HepG2 (cell line): Measurements from ENCODE around the gene EIF6. TPM values are rescaled to one million over a fixed set of nuclear protein-coding genes. Genes with fewer than 3 reads are reported as not detected.

Source experiments
- ATAC-seq: fragments of 200-7000 bp; cut with Tn5 transposase; 3 replicates; pipeline ENCODE4 v1.9.1; 2020; ENCODE audit warnings: mild to moderate bottlenecking, moderate library complexity
- BruUV-seq: library from RNA; stranded (reverse); fragments of 400-500 nt; replicated peaks from 2 replicates; lab custom pipeline; 2021; lab: Mats Ljungman, UMichigan
- CTCF ChIA-PET: fragments of 300-600 bp; formaldehyde crosslinking; extraction: SDS; loops from one replicate; lab custom pipeline; 2021; ENCODE audit warnings: low total read pairs, inconsistent platforms, low intra/inter-chr PET ratio; lab: Yijun Ruan, JAX
- POLR2A ChIA-PET: fragments of 350-600 bp; sonication (Branson Sonifier 250); formaldehyde crosslinking; loops from one replicate; lab custom pipeline; 2020; ENCODE audit warnings: antibody characterized with exemption, inconsistent platforms; lab: Yijun Ruan, JAX
- DNase-seq: peaks from one replicate; pipeline ENCODE4 v3.0.0-alpha.2; 2015; ENCODE audit warnings: low spot score
- FAIRE-seq: peaks from 3 replicates; lab custom pipeline; 2011; peaks lifted over from hg19 to GRCh38; lab: Jason Lieb, UNC
- H2AFZ ChIP-seq: one replicate; pipeline ENCODE4 v1.6.1; 2011; ENCODE audit warnings: low read length, inconsistent platforms
- H3K27ac ChIP-seq: fragments of 300-600 bp; 3 replicates; pipeline ENCODE4 v1.8.0; 2011; ENCODE audit warnings: mixed run types, mild to moderate bottlenecking, mixed read lengths, low read length, inconsistent platforms; ENCODE audit not compliant: insufficient read depth; ENCODE audit errors: extremely low read length
- H3K27me3 ChIP-seq, 2 experiments: fragments of 200-600 bp in 1 of 2; 2 replicates in 1 of 2; 3 replicates in 1 of 2; pipeline versions ENCODE4 v1.6.0 to v1.8.0; 2011; ENCODE audit warnings: low read length in 2 of 2, mild to moderate bottlenecking in 2 of 2, moderate library complexity in 2 of 2, inconsistent platforms in 1 of 2; ENCODE audit not compliant: insufficient read depth in 2 of 2, control insufficient read depth in 1 of 2
- H3K36me3 ChIP-seq, 2 experiments: fragments of 200-600 bp in 1 of 2; replicated peaks in 1 of 2; 2 replicates in 1 of 2; 3 replicates in 1 of 2; pipeline versions ENCODE4 v1.5.1 to v1.8.0; 2011; ENCODE audit warnings: low read length in 2 of 2, inconsistent platforms in 1 of 2; ENCODE audit not compliant: insufficient read depth in 2 of 2, control insufficient read depth in 1 of 2
- H3K4me1 ChIP-seq: 2 replicates; pipeline ENCODE4 v1.5.1; 2012; ENCODE audit warnings: low read length, inconsistent platforms; ENCODE audit not compliant: insufficient read depth
- H3K4me2 ChIP-seq: 2 replicates; pipeline ENCODE4 v1.6.0; 2011; ENCODE audit warnings: low read depth, low read length, inconsistent platforms
- H3K4me3 ChIP-seq, 3 experiments: fragments of 200-600 bp in 1 of 3; sonication (generic), shearing (Covaris generic) in 1 of 3; replicated peaks in 1 of 3; 2 replicates each; pipeline ENCODE4 v1.5.1; 2011 to 2016; ENCODE audit warnings: low read length in 3 of 3, inconsistent platforms in 2 of 3, low read depth in 2 of 3, mild to moderate bottlenecking in 2 of 3, control low read depth in 1 of 3, mixed read lengths in 1 of 3; ENCODE audit not compliant: insufficient read depth in 1 of 3
- H3K79me2 ChIP-seq: one replicate; pipeline ENCODE4 v1.6.1; 2011; ENCODE audit warnings: low read length, inconsistent platforms; ENCODE audit not compliant: insufficient read depth
- H3K9ac ChIP-seq: 2 replicates; pipeline ENCODE4 v1.6.0; 2011; ENCODE audit warnings: mild to moderate bottlenecking, low read depth, low read length, inconsistent platforms; ENCODE audit not compliant: insufficient read depth
- H3K9me3 ChIP-seq: 2 replicates; pipeline ENCODE4 v1.5.1; 2012; ENCODE audit warnings: mild to moderate bottlenecking, low read length
- H4K20me1 ChIP-seq: 2 replicates; pipeline ENCODE4 v1.6.0; 2011; ENCODE audit warnings: inconsistent platforms, mild to moderate bottlenecking, low read length, moderate library complexity; ENCODE audit not compliant: insufficient read depth
- ARNTL ChIP-seq: sonication (generic); formaldehyde crosslinking; IDR thresholded peaks from 2 replicates; pipeline ENCODE4 v1.4.0; 2020; ENCODE audit warnings: mild to moderate bottlenecking, missing genetic modification reagents
- GATAD1 ChIP-seq: IDR thresholded peaks from 2 replicates; pipeline ENCODE4 v1.6.1; 2016; ENCODE audit warnings: missing genetic modification reagents, missing compliant biosample characterization
- HOXA7 ChIP-seq: sonication (generic); formaldehyde crosslinking; IDR thresholded peaks from 2 replicates; pipeline ENCODE4 v1.8.1; 2022; ENCODE audit warnings: mild to moderate bottlenecking, missing genetic modification reagents, moderate library complexity
- PRPF4 ChIP-seq: fragments of 200-400 bp; formaldehyde crosslinking; IDR thresholded peaks from 2 replicates; pipeline ENCODE4 v1.6.1; 2016; ENCODE audit warnings: low read length, low read depth; ENCODE audit not compliant: poor library complexity, severe bottlenecking
- TCF7 ChIP-seq: sonication (generic); IDR thresholded peaks from 2 replicates; pipeline ENCODE4 v1.6.1; 2016; ENCODE audit warnings: antibody characterized with exemption, low read depth
- ZNF430 ChIP-seq: sonication (generic); formaldehyde crosslinking; IDR thresholded peaks from 2 replicates; pipeline ENCODE4 v1.9.0; 2021; ENCODE audit warnings: mild to moderate bottlenecking, missing genetic modification reagents
- ZNF432 ChIP-seq: sonication (generic); formaldehyde crosslinking; IDR thresholded peaks from 2 replicates; pipeline ENCODE4 v1.5.0; 2020; ENCODE audit warnings: missing genetic modification reagents, mild to moderate bottlenecking, borderline replicate concordance
- ZNF562 ChIP-seq: sonication (generic); formaldehyde crosslinking; IDR thresholded peaks from 2 replicates; pipeline ENCODE4 v1.8.0; 2022; ENCODE audit warnings: missing genetic modification reagents, borderline replicate concordance
- WGBS: methylation state at CpG from one replicate; pipeline ENCODE4 v1.1.6; 2017; ENCODE audit warnings: low lambda C conversion rate; 5-methylcytosine and 5-hydroxymethylcytosine counted together
- in situ Hi-C: cut with HindIII; loops from 2 replicates; pipeline ENCODE4 v1.10.0; 2017; ENCODE audit warnings: low pct_unique_long_range_greater_than_20kb; ENCODE audit not compliant: extremely low pct_ligation_motif_present
- intact Hi-C: fragments of 100-400 bp; cut with micrococcal nuclease; formaldehyde crosslinking; loops from one replicate; pipeline ENCODE4 v1.10.0; 2022; ENCODE audit not compliant: unreplicated experiment
- polyA plus RNA-seq, 8 experiments: library from polyadenylated mRNA; depleted of rRNA in 3 of 8; stranded (reverse) in 7 of 8; unstranded in 1 of 8; fragments of >200 nt; fragmentation: Illumina TruSeq in 4 of 8; extraction: Trizol in 4 of 8; gene quantifications; 2 replicates each; pipeline versions ENCODE4 v1.2.1 to v1.2.3, GENCODE V29; 2011 to 2016; ENCODE audit warnings: low read depth in 4 of 8, missing spikeins in 1 of 8, mixed read lengths in 1 of 8; ENCODE audit not compliant: insufficient read depth in 1 of 8
- total RNA-seq, 5 experiments: library from RNA; depleted of rRNA; stranded (reverse); fragments of >200 nt; fragmentation: Illumina TruSeq; extraction: Trizol; gene quantifications; 2 replicates each; pipeline ENCODE4 v1.2.3, GENCODE V29; 2016; ENCODE audit warnings: low read depth in 1 of 5
- TF ChIP-seq, protein P1 (sequence below): sonication (generic); formaldehyde crosslinking; IDR thresholded peaks from 2 replicates; pipeline ENCODE4 v1.5.1; 2020; ENCODE audit warnings: missing genetic modification reagents, mild to moderate bottlenecking, borderline replicate concordance

The EIF6 gene
- total and polyA plus RNA-seq, 2 of the 13 experiments (the other 11 are each of a cell fraction or from before 2014, with no cell fraction given), result 462 to 466 TPM

DNA sequence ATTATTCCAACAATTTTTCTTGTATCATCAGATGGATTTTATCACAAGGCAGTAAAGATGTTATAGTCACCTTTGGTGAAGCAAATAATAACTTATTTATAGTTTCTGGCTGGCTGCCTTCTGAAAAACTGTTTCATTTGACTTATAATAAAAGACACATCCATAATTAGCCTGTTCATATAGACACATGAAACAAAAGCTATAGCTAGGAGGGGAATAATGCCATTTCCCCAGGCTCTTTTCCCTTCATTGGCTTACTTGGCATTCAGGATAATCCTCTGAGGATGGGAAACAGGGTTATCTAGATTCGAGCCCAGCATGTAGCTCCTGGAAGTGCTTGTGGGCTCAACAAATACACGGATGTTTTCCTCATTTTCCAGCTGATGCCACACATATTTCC is 40.6 kb downstream of the EIF6 start (continued):
- no peak for TF ChIP-seq TCF7
- TF ChIP-seq ARNTL (CRISPR knock-in tag), result no peak
- TF ChIP-seq GATAD1, result no peak
- TF ChIP-seq, all 625 proteins: peak for 0

DNA sequence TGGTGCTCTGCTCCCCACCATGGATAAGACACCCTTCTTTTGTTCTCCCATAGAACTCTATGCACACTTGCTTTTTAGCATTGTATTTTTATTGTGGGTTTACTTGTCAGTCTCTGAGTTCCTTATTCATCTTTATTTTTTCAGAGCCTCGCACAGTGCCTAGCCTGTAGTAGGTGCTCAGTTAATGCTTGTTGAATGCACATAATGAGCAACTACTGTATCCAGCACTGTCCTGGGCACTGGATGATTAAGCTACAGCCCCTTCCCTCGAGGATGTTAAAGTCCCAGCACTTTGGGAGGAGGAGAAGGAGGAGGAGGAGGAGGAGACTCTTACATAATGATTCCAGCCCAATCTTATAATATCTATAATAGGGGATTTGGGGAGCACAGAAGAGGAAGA is 41.3 kb downstream of the EIF6 start:
- H3K79me2 ChIP-seq, result no peaks in the 10 kb centered on the region
- H3K27me3 ChIP-seq, result peaks cover 3 to 10% of the 10 kb centered on the region in 2 experiments; a peak in 1 of 5 replicates
- H4K20me1 ChIP-seq, result no peaks in the 10 kb centered on the region
- H3K4me2 ChIP-seq, result no peak overlapping the region
- BruUV-seq, result no TSS peak
- intact Hi-C loops (no loop called here), in situ Hi-C loops (no loop called here)
- H3K9me3 ChIP-seq, result no peaks in the 10 kb centered on the region
- no peak for DNase-seq
- no peaks in the 10 kb centered on the region for H3K36me3 ChIP-seq
- TF ChIP-seq ZNF432 (CRISPR knock-in tag) (no peak), PRPF4 (no peak), ZNF562 (CRISPR knock-in tag) (no peak), HOXA7 (no peak), ZNF430 (CRISPR knock-in tag) (no peak)
- TF ChIP-seq, protein P1, sequence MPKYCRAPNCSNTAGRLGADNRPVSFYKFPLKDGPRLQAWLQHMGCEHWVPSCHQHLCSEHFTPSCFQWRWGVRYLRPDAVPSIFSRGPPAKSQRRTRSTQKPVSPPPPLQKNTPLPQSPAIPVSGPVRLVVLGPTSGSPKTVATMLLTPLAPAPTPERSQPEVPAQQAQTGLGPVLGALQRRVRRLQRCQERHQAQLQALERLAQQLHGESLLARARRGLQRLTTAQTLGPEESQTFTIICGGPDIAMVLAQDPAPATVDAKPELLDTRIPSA (CRISPR knock-in tag), result no peak
- peaks cover 7% of the 10 kb centered on the region for H3K4me1 ChIP-seq
- no peak overlapping the region for H3K9ac ChIP-seq
- 16% methylated on average over 2 of the region's 2 CpGs for WGBS
- H2AFZ ChIP-seq, result no peak overlapping the region
- ChIA-PET POLR2A (interaction anchor here (0.5 kb wide), 1 partner anchor 18 kb away, joined by 4 read pairs; no protein-coding TSS in a partner anchor), CTCF (no interaction called here)
- no peak for FAIRE-seq
- no peak overlapping the region for H3K27ac ChIP-seq
- ATAC-seq, result no peak
- H3K4me3 ChIP-seq, result no peak overlapping the region
